RWPE1 (cell line): ENCODE data around the gene RCAN2.

Experiments
- CTCF ChIA-PET: fragments of 350-600 bp; sonication (Branson Sonifier 250); formaldehyde crosslinking; extraction: SDS; loops from one replicate; lab custom pipeline; 2021; lab: Yijun Ruan, JAX
- POLR2A ChIA-PET: fragments of 400-600 bp; formaldehyde crosslinking; extraction: SDS; loops from one replicate; lab custom pipeline; 2020; ENCODE audit warnings: antibody characterized with exemption; ENCODE audit not compliant: low non-redundant PET; lab: Yijun Ruan, JAX
- DNase-seq: peaks from one replicate; pipeline ENCODE4 v3.0.0; 2012; ENCODE audit warnings: low spot score
- H3K27ac ChIP-seq: fragments of 450-650 bp; 2 replicates; pipeline ENCODE4 v1.5.1; 2017
- TF ChIP-seq, protein P1 (sequence below): fragments of 450-650 bp; conservative IDR thresholded peaks from 2 replicates; pipeline ENCODE4 v1.5.1; 2017; ENCODE audit warnings: low read depth, mild to moderate bottlenecking

Gene RCAN2

DNA sequence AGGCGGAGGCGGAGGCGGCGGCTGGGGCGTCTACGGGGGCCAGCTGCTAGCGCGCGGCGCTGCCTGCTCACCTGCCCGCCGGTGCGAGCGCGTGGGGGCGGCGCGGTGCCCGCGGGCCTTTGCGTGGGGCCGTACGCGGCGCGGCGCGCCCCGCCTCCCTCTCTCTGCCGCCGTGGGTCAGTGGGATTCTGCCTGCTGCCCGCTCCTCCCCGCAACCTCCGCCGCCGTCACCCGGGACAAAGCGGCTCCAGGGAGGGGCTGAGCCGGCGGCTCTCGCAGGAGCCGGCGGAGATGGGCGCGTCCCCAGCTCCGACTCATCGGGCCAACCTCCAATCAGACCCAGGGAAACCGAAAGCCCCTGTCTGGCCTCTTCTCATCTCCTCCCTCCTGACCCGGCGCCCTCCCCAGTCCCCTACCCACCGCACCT is at the start of gene RCAN2:
RCAN2 (minus strand) TSS at position 249 of the 427 bp plus-strand sequence.
- H3K27ac ChIP-seq = no peak within 1 kb of the TSS
- ChIA-PET CTCF (interaction anchor here (1.1 kb wide), 1 partner anchor 16 kb away, joined by 4 read pairs; no protein-coding TSS in a partner anchor), POLR2A (no interaction called here)
- peak; percentile 36 for DNase-seq
- TF ChIP-seq, protein P1, sequence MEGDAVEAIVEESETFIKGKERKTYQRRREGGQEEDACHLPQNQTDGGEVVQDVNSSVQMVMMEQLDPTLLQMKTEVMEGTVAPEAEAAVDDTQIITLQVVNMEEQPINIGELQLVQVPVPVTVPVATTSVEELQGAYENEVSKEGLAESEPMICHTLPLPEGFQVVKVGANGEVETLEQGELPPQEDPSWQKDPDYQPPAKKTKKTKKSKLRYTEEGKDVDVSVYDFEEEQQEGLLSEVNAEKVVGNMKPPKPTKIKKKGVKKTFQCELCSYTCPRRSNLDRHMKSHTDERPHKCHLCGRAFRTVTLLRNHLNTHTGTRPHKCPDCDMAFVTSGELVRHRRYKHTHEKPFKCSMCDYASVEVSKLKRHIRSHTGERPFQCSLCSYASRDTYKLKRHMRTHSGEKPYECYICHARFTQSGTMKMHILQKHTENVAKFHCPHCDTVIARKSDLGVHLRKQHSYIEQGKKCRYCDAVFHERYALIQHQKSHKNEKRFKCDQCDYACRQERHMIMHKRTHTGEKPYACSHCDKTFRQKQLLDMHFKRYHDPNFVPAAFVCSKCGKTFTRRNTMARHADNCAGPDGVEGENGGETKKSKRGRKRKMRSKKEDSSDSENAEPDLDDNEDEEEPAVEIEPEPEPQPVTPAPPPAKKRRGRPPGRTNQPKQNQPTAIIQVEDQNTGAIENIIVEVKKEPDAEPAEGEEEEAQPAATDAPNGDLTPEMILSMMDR = no peak

DNA sequence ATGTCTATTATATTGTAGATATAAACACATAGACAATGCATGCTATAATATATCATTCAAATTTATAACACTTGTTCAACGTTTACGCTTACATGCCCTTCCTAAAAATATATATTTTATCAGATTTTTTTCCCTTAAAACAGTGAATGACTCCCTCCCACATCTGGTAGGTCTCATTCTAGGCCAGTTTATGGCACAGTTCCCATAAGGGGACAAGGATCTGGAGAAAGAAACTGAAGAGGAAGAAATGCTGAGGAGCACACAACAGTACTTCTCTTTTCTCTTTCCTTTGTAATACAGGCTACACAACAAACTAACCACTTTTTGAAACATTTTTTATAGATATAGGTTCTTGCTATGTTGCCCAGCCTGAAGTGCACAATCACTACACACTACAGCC is 48.6 kb upstream of the RCAN2 start:
- TF ChIP-seq, protein P1 = no peak
- no peak overlapping the region for H3K27ac ChIP-seq
- no peak for DNase-seq
- CTCF ChIA-PET = no interaction called here
- POLR2A ChIA-PET = no interaction called here

DNA sequence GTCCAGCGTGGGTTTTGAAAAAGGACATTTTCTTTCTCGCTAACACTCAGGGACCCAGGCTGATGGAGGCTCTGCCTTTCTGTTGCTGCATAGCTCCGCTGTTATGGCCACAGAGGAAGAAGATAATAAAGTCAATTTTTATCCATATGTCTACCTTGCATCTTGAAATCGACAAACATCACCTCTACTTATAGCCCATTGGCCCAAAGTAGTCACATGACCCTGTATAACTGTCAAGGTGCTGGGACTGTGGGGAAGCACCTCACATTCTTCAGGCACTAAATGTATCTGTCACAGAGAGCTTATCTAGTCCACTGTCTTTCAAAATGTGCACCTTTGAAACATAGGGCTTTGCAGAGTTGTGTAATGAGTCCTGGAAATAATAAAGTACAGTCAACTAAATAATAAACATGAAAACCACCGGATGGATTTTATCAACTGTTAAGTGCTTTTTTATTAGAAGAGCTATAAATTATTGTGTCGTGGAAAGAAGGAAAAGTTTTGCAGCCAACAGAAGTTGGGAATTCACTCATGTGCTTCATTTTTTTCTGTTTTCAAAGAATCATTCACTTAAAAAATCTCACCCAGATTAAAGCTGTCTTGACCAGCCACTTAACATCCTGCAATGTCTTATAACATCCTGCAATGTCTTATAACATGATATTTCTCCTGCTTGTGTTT is 47.7 kb upstream of the RCAN2 start:
- POLR2A ChIA-PET = no interaction called here
- TF ChIP-seq, protein P1 = no peak
- DNase-seq = no peak
- CTCF ChIA-PET = no interaction called here
- H3K27ac ChIP-seq = no peak overlapping the region

DNA sequence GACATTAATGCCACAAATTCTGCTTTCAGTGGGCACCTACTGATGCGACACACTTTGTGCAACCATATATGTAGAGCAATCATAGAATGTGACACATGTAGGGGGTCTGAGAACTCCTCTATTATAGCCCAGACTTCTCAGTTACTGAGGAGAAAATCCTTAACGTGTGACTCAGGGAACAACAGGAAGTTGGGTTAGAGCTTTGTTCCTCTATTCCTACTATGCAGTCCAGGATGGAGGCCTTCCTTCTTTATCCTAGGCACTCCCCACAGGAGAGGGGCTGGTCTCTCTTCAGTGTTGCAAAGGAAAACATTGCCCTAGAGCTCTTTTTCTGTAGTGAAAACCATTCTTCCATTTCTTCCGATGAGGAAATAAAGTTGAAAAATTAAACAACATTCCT is 39.6 kb upstream of the RCAN2 start:
- POLR2A ChIA-PET = no interaction called here
- TF ChIP-seq, protein P1 = no peak
- no peak for DNase-seq
- no peak overlapping the region for H3K27ac ChIP-seq
- CTCF ChIA-PET = no interaction called here

DNA sequence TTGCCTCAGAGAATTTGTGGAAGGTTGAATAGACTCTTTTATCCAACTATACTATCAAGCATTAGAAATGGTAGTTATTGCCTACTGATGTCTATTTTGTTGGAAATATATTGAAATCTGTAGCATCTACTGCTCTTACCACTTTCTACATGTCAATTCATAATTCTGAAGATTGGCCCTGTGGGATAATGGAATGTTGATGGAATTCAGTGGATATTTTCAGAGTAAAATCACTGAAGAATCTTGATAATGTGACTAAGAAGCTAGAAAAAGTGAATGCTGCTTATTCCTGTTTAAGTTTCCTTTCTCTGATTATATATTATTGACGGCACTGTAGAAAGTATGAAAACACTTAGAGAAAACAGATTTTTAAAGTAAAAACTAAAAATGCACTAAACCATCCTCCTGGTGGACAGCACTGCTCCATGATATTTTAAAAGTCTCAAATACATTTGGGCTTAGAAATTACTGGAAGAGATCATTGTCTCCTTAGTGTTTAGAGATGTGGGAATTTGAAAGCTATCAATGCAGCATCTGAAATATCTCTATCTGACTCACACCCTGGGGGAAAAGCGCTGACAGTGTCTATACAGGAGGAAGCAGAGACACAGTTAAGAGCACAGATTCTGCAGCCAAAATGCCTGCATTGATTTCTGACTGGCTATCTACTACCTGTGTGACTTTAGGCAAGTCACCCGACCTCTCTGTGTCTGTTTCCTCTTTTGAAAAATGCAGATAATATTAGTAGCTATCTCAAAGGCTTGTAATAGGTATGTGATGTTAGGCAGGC is 37.9 kb upstream of the RCAN2 start:
- no peak for DNase-seq
- TF ChIP-seq, protein P1 = no peak
- H3K27ac ChIP-seq = no peak overlapping the region
- CTCF ChIA-PET = no interaction called here
- POLR2A ChIA-PET = no interaction called here

DNA sequence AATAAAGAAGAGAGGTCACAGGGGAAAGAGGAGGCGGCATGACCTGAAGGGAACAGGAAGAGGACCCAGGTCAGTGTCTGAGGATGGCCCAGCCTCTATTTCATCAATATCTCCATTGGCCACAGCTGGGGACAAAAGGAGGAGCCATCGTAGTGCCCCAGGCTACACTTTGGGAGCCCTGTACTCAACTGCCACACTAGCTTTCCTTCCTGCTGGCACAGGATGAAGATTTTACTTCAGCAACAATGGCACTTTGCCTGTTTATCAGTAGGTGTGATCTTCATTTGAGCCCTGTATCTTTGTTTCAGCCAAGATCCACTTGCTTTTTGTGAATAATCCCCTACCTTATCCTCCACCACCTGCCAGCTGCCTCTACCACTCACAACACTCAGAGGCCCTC is 35.4 kb upstream of the RCAN2 start:
- no peak overlapping the region for H3K27ac ChIP-seq
- POLR2A ChIA-PET = no interaction called here
- CTCF ChIA-PET = interaction anchor here (0.6 kb wide), 1 partner anchor 71 kb away, joined by 3 read pairs; no protein-coding TSS in a partner anchor

More for the DNA sequence above, 35.4 kb upstream of the RCAN2 start:
- no peak for DNase-seq
- TF ChIP-seq, protein P1 = no peak
